Uterus (tissue), 2 donors: ENCODE measurements around the gene HAVCR2.

Experiments
- POLR2A ChIP-seq, 2 donors: fragments of 450-650 bp; IDR thresholded peaks; one replicate each; pipeline ENCODE4 v1.6.1; 2016; ENCODE audit warnings: antibody characterized with exemption in 2 of 2, mild to moderate bottlenecking in 1 of 2, moderate library complexity in 1 of 2
- TF ChIP-seq, protein P1 (sequence below), 4 experiments: fragments of 200-600 bp in 2 of 4; fragments of 450-650 bp in 2 of 4; sonication (generic) in 2 of 4; IDR thresholded peaks; one replicate each; pipeline ENCODE4 v1.5.1; 2016 to 2019; ENCODE audit warnings: antibody characterized with exemption in 4 of 4, mild to moderate bottlenecking in 2 of 4, moderate library complexity in 1 of 4

- TF ChIP-seq POLR2A (IDR thresholded peaks at IDR 0.05): no peak
- TF ChIP-seq, protein P1, sequence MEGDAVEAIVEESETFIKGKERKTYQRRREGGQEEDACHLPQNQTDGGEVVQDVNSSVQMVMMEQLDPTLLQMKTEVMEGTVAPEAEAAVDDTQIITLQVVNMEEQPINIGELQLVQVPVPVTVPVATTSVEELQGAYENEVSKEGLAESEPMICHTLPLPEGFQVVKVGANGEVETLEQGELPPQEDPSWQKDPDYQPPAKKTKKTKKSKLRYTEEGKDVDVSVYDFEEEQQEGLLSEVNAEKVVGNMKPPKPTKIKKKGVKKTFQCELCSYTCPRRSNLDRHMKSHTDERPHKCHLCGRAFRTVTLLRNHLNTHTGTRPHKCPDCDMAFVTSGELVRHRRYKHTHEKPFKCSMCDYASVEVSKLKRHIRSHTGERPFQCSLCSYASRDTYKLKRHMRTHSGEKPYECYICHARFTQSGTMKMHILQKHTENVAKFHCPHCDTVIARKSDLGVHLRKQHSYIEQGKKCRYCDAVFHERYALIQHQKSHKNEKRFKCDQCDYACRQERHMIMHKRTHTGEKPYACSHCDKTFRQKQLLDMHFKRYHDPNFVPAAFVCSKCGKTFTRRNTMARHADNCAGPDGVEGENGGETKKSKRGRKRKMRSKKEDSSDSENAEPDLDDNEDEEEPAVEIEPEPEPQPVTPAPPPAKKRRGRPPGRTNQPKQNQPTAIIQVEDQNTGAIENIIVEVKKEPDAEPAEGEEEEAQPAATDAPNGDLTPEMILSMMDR (IDR thresholded peaks at IDR 0.05): no peak
Observed at GRCh38 chr5:157050050-157050449, 58.8 kb downstream of the HAVCR2 start.
